ENCODE measurements around the gene CDK5R2.

Gene CDK5R2

GRCh38 chr2:219003267-219003634 is 43.8 kb downstream of the CDK5R2 start:
- no peak overlapping the region for H3K4me3 ChIP-seq (ENCODE audit: control insufficient read depth, low read depth, low read length)
- DNase-seq (ENCODE audit: low read depth): no peak
- no peak for TF ChIP-seq CTCF (conservative IDR thresholded peaks at IDR 0.05; ENCODE audit: control insufficient read depth, insufficient read depth, low read depth, low read length)

- no peak for TF ChIP-seq CTCF (conservative IDR thresholded peaks at IDR 0.05; ENCODE audit: control insufficient read depth, insufficient read depth, low read depth, low read length)
- DNase-seq (ENCODE audit: low read depth): no peak
- no peak overlapping the region for H3K4me3 ChIP-seq (ENCODE audit: control insufficient read depth, low read depth, low read length)
Measured at GRCh38 chr2:219003979-219004378, 44.5 kb downstream of the CDK5R2 start.

GRCh38 chr2:219009294-219009693 is 49.8 kb downstream of the CDK5R2 start:
- no peak overlapping the region for H3K4me3 ChIP-seq (ENCODE audit: control insufficient read depth, low read depth, low read length)
- DNase-seq (ENCODE audit: low read depth): no peak
- no peak for TF ChIP-seq CTCF (conservative IDR thresholded peaks at IDR 0.05; ENCODE audit: control insufficient read depth, insufficient read depth, low read depth, low read length)

GRCh38 chr2:219010162-219010756 is 50.8 kb downstream of the CDK5R2 start:
- TF ChIP-seq CTCF (conservative IDR thresholded peaks at IDR 0.05; ENCODE audit: control insufficient read depth, insufficient read depth, low read depth, low read length): no peak
- no peak overlapping the region for H3K4me3 ChIP-seq (ENCODE audit: control insufficient read depth, low read depth, low read length)

GRCh38 chr2:219010873-219011272 is 51.4 kb downstream of the CDK5R2 start:
- TF ChIP-seq CTCF (conservative IDR thresholded peaks at IDR 0.05; ENCODE audit: control insufficient read depth, insufficient read depth, low read depth, low read length): no peak
- no peak overlapping the region for H3K4me3 ChIP-seq (ENCODE audit: control insufficient read depth, low read depth, low read length)
- no peak for DNase-seq (ENCODE audit: low read depth)

More at GRCh38 chr2:219010162-219010756, 50.8 kb downstream of the CDK5R2 start:
- DNase-seq (ENCODE audit: low read depth): no peak

All from fibroblast of mammary gland (primary cell).